SK-N-SH treated with all-trans-retinoic acid at 6 μM for 48 hours (cell line): ENCODE data around the gene NTNG1.

Experiments used
- ATAC-seq: fragments of 200-7000 bp; cut with Tn5 transposase; 3 replicates; pipeline ENCODE4 v1.9.1; 2020; ENCODE audit warnings: mild to moderate bottlenecking, moderate library complexity
- ARNTL ChIP-seq: fragments of 450-650 bp; formaldehyde crosslinking; IDR thresholded peaks from 2 replicates; pipeline ENCODE4 v1.5.0; 2020; ENCODE audit warnings: low read depth, mild to moderate bottlenecking, moderate library complexity, borderline replicate concordance
- BACH2 ChIP-seq: fragments of 250-450 bp; sonication (Bioruptor Pico); IDR thresholded peaks from 2 replicates; pipeline ENCODE4 v1.9.0; 2021; ENCODE audit warnings: mild to moderate bottlenecking, borderline replicate concordance
- CSDC2 ChIP-seq: fragments of 250-450 bp; sonication (Bioruptor Pico); IDR thresholded peaks from 2 replicates; pipeline ENCODE4 v1.5.0; 2020; ENCODE audit warnings: mild to moderate bottlenecking, moderate library complexity
- ESRRG ChIP-seq: fragments of 250-450 bp; sonication (Bioruptor Pico); IDR thresholded peaks from 2 replicates; pipeline ENCODE4 v1.6.1; 2021; ENCODE audit warnings: mild to moderate bottlenecking
- GLIS3 ChIP-seq: fragments of 250-450 bp; sonication (Bioruptor Pico); IDR thresholded peaks from 2 replicates; pipeline ENCODE4 v1.5.0; 2020; ENCODE audit warnings: mild to moderate bottlenecking, moderate library complexity
- OSR1 ChIP-seq: fragments of 250-450 bp; sonication (Bioruptor Pico); IDR thresholded peaks from 2 replicates; pipeline ENCODE4 v1.8.0; 2022; ENCODE audit warnings: moderate library complexity, mild to moderate bottlenecking, inconsistent platforms
- RARB ChIP-seq: fragments of 250-450 bp; sonication (Bioruptor Pico); IDR thresholded peaks from 2 replicates; pipeline ENCODE4 v1.8.0; 2021; ENCODE audit warnings: mild to moderate bottlenecking, moderate library complexity
- TCF4 ChIP-seq: fragments of 250-450 bp; sonication (Bioruptor Pico); IDR thresholded peaks from 2 replicates; pipeline ENCODE4 v1.8.0; 2021; ENCODE audit warnings: mild to moderate bottlenecking, moderate library complexity, borderline replicate concordance
- TOX ChIP-seq: fragments of 250-450 bp; sonication (Bioruptor Pico); IDR thresholded peaks from 2 replicates; pipeline ENCODE4 v1.8.0; 2021; ENCODE audit warnings: mild to moderate bottlenecking, moderate library complexity, borderline replicate concordance
- ZFP3 ChIP-seq: fragments of 250-450 bp; sonication (Bioruptor Pico); IDR thresholded peaks from 2 replicates; pipeline ENCODE4 v1.5.0; 2020; ENCODE audit warnings: mild to moderate bottlenecking, moderate library complexity
- ZFP30 ChIP-seq: fragments of 450-650 bp; formaldehyde crosslinking; IDR thresholded peaks from 2 replicates; pipeline ENCODE4 v1.5.0; 2022; ENCODE audit warnings: mild to moderate bottlenecking, moderate library complexity
- ZNF565 ChIP-seq: fragments of 450-650 bp; formaldehyde crosslinking; conservative IDR thresholded peaks from 2 replicates; pipeline ENCODE4 v1.5.0; 2020; ENCODE audit warnings: low read depth, mild to moderate bottlenecking, moderate library complexity
- ZNF70 ChIP-seq: fragments of 450-650 bp; formaldehyde crosslinking; IDR thresholded peaks from 2 replicates; pipeline ENCODE4 v1.5.0; 2020; ENCODE audit warnings: mild to moderate bottlenecking, moderate library complexity
- ZNF8 ChIP-seq: fragments of 450-650 bp; formaldehyde crosslinking; IDR thresholded peaks from 2 replicates; pipeline ENCODE4 v1.5.0; 2020; ENCODE audit warnings: mild to moderate bottlenecking, moderate library complexity
- TF ChIP-seq, protein P1 (sequence below): fragments of 250-450 bp; sonication (Bioruptor Pico); IDR thresholded peaks from 2 replicates; pipeline ENCODE4 v1.5.1; 2020; ENCODE audit warnings: low read depth, mild to moderate bottlenecking, moderate library complexity
- TF ChIP-seq, protein P2 (sequence below): fragments of 250-450 bp; sonication (Bioruptor Pico); IDR thresholded peaks from 2 replicates; pipeline ENCODE4 v1.5.0; 2020; ENCODE audit warnings: mild to moderate bottlenecking, moderate library complexity
- TF ChIP-seq, protein P3 (sequence below): fragments of 250-450 bp; sonication (Bioruptor Pico); IDR thresholded peaks from 2 replicates; pipeline ENCODE4 v1.5.1; 2021; ENCODE audit warnings: mild to moderate bottlenecking, moderate library complexity
- TF ChIP-seq, protein P4 (sequence below): fragments of 250-450 bp; sonication (Bioruptor Pico); IDR thresholded peaks from 2 replicates; pipeline ENCODE4 v1.8.0; 2020; ENCODE audit warnings: mild to moderate bottlenecking, moderate library complexity, borderline replicate concordance
- TF ChIP-seq, protein P5 (sequence below): fragments of 250-450 bp; sonication (Bioruptor Pico); IDR thresholded peaks from 2 replicates; pipeline ENCODE4 v1.8.0; 2021; ENCODE audit warnings: low read depth, mild to moderate bottlenecking, moderate library complexity, borderline replicate concordance

NTNG1 gene

DNA sequence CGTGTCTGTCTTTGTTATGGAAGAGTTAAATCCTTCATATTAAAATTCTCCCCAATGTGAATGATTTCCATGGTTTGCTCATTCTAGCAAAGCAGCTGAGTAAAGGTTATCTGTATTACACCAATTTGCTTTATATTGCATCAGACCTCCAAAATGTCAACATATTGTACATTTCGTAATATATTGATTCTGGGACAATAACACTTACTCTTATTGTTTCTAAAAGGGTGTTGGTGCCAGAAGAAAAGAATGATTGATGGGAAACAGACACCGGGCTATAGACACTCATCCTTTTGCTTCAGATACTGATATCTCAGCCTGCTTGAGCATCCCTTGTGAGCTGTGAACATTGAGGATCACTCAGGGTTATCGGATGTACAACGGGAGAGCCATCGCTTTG is 7.0 kb downstream of the NTNG1 start:
- no peak for TF ChIP-seq ESRRG (CRISPR knock-in tag)
- no peak for TF ChIP-seq CSDC2
- no peak for TF ChIP-seq ZNF70 (CRISPR knock-in tag)
- TF ChIP-seq, protein P1, sequence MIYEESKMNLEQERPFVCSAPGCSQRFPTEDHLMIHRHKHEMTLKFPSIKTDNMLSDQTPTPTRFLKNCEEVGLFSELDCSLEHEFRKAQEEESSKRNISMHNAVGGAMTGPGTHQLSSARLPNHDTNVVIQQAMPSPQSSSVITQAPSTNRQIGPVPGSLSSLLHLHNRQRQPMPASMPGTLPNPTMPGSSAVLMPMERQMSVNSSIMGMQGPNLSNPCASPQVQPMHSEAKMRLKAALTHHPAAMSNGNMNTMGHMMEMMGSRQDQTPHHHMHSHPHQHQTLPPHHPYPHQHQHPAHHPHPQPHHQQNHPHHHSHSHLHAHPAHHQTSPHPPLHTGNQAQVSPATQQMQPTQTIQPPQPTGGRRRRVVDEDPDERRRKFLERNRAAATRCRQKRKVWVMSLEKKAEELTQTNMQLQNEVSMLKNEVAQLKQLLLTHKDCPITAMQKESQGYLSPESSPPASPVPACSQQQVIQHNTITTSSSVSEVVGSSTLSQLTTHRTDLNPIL, result no peak
- TF ChIP-seq BACH2 (CRISPR knock-in tag), result no peak
- no peak for TF ChIP-seq ZFP30 (CRISPR knock-in tag)
- TF ChIP-seq, protein P2, sequence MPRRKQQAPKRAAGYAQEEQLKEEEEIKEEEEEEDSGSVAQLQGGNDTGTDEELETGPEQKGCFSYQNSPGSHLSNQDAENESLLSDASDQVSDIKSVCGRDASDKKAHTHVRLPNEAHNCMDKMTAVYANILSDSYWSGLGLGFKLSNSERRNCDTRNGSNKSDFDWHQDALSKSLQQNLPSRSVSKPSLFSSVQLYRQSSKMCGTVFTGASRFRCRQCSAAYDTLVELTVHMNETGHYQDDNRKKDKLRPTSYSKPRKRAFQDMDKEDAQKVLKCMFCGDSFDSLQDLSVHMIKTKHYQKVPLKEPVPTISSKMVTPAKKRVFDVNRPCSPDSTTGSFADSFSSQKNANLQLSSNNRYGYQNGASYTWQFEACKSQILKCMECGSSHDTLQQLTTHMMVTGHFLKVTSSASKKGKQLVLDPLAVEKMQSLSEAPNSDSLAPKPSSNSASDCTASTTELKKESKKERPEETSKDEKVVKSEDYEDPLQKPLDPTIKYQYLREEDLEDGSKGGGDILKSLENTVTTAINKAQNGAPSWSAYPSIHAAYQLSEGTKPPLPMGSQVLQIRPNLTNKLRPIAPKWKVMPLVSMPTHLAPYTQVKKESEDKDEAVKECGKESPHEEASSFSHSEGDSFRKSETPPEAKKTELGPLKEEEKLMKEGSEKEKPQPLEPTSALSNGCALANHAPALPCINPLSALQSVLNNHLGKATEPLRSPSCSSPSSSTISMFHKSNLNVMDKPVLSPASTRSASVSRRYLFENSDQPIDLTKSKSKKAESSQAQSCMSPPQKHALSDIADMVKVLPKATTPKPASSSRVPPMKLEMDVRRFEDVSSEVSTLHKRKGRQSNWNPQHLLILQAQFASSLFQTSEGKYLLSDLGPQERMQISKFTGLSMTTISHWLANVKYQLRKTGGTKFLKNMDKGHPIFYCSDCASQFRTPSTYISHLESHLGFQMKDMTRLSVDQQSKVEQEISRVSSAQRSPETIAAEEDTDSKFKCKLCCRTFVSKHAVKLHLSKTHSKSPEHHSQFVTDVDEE (CRISPR knock-in tag), result no peak
- TF ChIP-seq TOX, result no peak
- no peak for ATAC-seq

DNA sequence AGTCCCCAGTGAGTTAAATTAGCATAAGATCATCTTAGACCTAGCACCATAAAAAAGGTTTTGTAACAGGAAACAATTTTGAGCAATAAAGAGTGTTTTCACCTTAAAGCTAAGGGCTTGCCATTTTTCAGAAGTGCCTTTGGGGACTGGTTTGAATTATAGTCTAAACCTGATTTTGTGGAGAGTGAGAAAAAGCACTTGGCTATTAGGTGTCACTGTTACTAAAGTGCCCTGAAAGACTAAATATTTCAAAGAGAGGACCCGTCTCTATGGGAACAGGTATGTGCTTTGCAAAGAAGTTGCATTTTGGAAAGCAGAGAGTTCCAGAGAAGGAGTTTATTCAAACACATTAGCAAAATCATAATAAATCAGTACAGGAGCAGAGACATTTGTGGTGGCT is 9.1 kb downstream of the NTNG1 start:
- no peak for TF ChIP-seq TCF4 (CRISPR knock-in tag)
- TF ChIP-seq, protein P2 (CRISPR knock-in tag), result no peak
- TF ChIP-seq, protein P3, sequence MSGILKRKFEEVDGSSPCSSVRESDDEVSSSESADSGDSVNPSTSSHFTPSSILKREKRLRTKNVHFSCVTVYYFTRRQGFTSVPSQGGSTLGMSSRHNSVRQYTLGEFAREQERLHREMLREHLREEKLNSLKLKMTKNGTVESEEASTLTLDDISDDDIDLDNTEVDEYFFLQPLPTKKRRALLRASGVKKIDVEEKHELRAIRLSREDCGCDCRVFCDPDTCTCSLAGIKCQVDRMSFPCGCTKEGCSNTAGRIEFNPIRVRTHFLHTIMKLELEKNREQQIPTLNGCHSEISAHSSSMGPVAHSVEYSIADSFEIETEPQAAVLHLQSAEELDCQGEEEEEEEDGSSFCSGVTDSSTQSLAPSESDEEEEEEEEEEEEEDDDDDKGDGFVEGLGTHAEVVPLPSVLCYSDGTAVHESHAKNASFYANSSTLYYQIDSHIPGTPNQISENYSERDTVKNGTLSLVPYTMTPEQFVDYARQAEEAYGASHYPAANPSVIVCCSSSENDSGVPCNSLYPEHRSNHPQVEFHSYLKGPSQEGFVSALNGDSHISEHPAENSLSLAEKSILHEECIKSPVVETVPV (CRISPR knock-in tag), result no peak
- TF ChIP-seq OSR1, result no peak
- no peak for TF ChIP-seq RARB
- TF ChIP-seq, protein P1, result no peak
- no peak for TF ChIP-seq ZNF70 (CRISPR knock-in tag)
- TF ChIP-seq BACH2 (CRISPR knock-in tag), result no peak
- TF ChIP-seq ARNTL, result no peak
- no peak for TF ChIP-seq ZNF565 (CRISPR knock-in tag)
- TF ChIP-seq ZFP3 (CRISPR knock-in tag), result no peak
- no peak for TF ChIP-seq TOX
- TF ChIP-seq CSDC2, result no peak
- no peak for TF ChIP-seq ZNF8 (CRISPR knock-in tag)
- TF ChIP-seq ZFP30 (CRISPR knock-in tag), result no peak
- no peak for TF ChIP-seq GLIS3 (CRISPR knock-in tag)
- TF ChIP-seq, protein P4, sequence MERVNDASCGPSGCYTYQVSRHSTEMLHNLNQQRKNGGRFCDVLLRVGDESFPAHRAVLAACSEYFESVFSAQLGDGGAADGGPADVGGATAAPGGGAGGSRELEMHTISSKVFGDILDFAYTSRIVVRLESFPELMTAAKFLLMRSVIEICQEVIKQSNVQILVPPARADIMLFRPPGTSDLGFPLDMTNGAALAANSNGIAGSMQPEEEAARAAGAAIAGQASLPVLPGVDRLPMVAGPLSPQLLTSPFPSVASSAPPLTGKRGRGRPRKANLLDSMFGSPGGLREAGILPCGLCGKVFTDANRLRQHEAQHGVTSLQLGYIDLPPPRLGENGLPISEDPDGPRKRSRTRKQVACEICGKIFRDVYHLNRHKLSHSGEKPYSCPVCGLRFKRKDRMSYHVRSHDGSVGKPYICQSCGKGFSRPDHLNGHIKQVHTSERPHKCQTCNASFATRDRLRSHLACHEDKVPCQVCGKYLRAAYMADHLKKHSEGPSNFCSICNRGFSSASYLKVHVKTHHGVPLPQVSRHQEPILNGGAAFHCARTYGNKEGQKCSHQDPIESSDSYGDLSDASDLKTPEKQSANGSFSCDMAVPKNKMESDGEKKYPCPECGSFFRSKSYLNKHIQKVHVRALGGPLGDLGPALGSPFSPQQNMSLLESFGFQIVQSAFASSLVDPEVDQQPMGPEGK (CRISPR knock-in tag), result no peak
- TF ChIP-seq, protein P5, sequence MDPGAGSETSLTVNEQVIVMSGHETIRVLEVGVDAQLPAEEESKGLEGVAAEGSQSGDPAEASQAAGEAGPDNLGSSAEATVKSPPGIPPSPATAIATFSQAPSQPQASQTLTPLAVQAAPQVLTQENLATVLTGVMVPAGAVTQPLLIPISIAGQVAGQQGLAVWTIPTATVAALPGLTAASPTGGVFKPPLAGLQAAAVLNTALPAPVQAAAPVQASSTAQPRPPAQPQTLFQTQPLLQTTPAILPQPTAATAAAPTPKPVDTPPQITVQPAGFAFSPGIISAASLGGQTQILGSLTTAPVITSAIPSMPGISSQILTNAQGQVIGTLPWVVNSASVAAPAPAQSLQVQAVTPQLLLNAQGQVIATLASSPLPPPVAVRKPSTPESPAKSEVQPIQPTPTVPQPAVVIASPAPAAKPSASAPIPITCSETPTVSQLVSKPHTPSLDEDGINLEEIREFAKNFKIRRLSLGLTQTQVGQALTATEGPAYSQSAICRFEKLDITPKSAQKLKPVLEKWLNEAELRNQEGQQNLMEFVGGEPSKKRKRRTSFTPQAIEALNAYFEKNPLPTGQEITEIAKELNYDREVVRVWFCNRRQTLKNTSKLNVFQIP (CRISPR knock-in tag), result no peak
- no peak for ATAC-seq
